Activated CD8-positive, alpha-beta memory T cell treated with anti-CD3 and anti-CD28 coated beads for 48 hours (primary cell): Measurements from ENCODE around the gene NHEJ1.

ENCODE experiments used
- DNase-seq, 3 experiments: peaks; one replicate each; pipeline ENCODE4 v3.0.0-alpha.2; 2020; ENCODE audit warnings: low read depth in 2 of 3, low spot score in 2 of 3

NHEJ1 gene

GRCh38 chr2:219090436-219091299, 69.9 kb downstream of the NHEJ1 start:
- no peak for DNase-seq

GRCh38 chr2:219089330-219089729, 71.3 kb downstream of the NHEJ1 start:
- no peak for DNase-seq

GRCh38 chr2:219087848-219088247, 72.8 kb downstream of the NHEJ1 start:
- no peak for DNase-seq

GRCh38 chr2:219087361-219087760, 73.3 kb downstream of the NHEJ1 start:
- DNase-seq, result no peak

- no peak for DNase-seq
These were observed 74.4 kb downstream of the NHEJ1 start for GRCh38 chr2:219086196-219086595.

GRCh38 chr2:219084791-219085190, 75.8 kb downstream of the NHEJ1 start:
- no peak for DNase-seq

GRCh38 chr2:219082332-219082958, 78.2 kb downstream of the NHEJ1 start:
- no peak for DNase-seq

GRCh38 chr2:219081701-219082331, 78.8 kb downstream of the NHEJ1 start:
- DNase-seq, result no peak

GRCh38 chr2:219081096-219081495, 79.5 kb downstream of the NHEJ1 start:
- no peak for DNase-seq

GRCh38 chr2:219079417-219079816, 81.2 kb downstream of the NHEJ1 start:
- no peak for DNase-seq

- DNase-seq, result no peak
These were observed 81.7 kb downstream of the NHEJ1 start for GRCh38 chr2:219078951-219079350.

GRCh38 chr2:219078126-219078525, 82.5 kb downstream of the NHEJ1 start:
- DNase-seq, result no peak

- DNase-seq, result no peak
These were observed 84.4 kb downstream of the NHEJ1 start for GRCh38 chr2:219076253-219076652.

- no peak for DNase-seq
These were observed 87.0 kb downstream of the NHEJ1 start for GRCh38 chr2:219073413-219074129.

GRCh38 chr2:219072741-219073250, 87.8 kb downstream of the NHEJ1 start:
- DNase-seq, result no peak

GRCh38 chr2:219071131-219071816, 89.3 kb downstream of the NHEJ1 start:
- no peak for DNase-seq

GRCh38 chr2:219065484-219065883, 95.1 kb downstream of the NHEJ1 start:
- no peak for DNase-seq

- DNase-seq, result no peak
These were observed 98.5 kb downstream of the NHEJ1 start for GRCh38 chr2:219062081-219062480.

GRCh38 chr2:219060821-219061791, 99.5 kb downstream of the NHEJ1 start, which contains the start of gene IHH:
IHH (minus strand) TSS chr2:219060921; CDS start chr2:219060467, 454 bp downstream.
- DNase-seq, result no peak
